ENCODE results near the gene L3MBTL4.

- TF ChIP-seq CTCF (IDR thresholded peaks at IDR 0.05) (no peak), EP300 (IDR thresholded peaks at IDR 0.05) (no peak)
Measured at GRCh38 chr18:6158958-6159357, 255.8 kb downstream of the L3MBTL4 start.
